ENCODE results near the gene TRPM2.
"Not testable (repeated sequence)": the region's sequence is repeated elsewhere in the genome, so short reads cannot be mapped to it uniquely, and the experiment has no call there.

The TRPM2 gene

GRCh38 chr21:44357064-44357837 is 3.8 kb downstream of the TRPM2 start:
- ATAC-seq (ENCODE audit: insufficient read depth, low read depth) = no peak
- no peak overlapping the region for H2AFZ ChIP-seq (ENCODE audit: low read depth, low read length)
- no peak overlapping the region for H3K9ac ChIP-seq (ENCODE audit: low read depth, low read length)
- no peaks in the 10 kb centered on the region for H3K27me3 ChIP-seq (ENCODE audit: insufficient read depth, low read length, poor library complexity)
- H3K9me3 ChIP-seq (ENCODE audit: insufficient read depth, low read length, severe bottlenecking) = no peaks in the 10 kb centered on the region
- DNase-seq = no peak
- no peaks in the 10 kb centered on the region for H3K36me3 ChIP-seq (ENCODE audit: insufficient read depth, low read length)
- no peak overlapping the region for H3K4me2 ChIP-seq (ENCODE audit: insufficient read depth, low read length)
- no peaks in the 10 kb centered on the region for H4K20me1 ChIP-seq (ENCODE audit: insufficient read depth, low read length)
- no peak overlapping the region for H3K4me3 ChIP-seq (ENCODE audit: low read depth in 1 of 2, low read length in 2 of 2)
- H3K27ac ChIP-seq (ENCODE audit: low read length) = no peak overlapping the region
- no peaks in the 10 kb centered on the region for H3K79me2 ChIP-seq (ENCODE audit: insufficient read depth, low read length)
- no peak for TF ChIP-seq EZH2 (IDR thresholded peaks at IDR 0.05; ENCODE audit: borderline replicate concordance, low read depth, low read length, severe bottlenecking)
- TF ChIP-seq, protein P1, sequence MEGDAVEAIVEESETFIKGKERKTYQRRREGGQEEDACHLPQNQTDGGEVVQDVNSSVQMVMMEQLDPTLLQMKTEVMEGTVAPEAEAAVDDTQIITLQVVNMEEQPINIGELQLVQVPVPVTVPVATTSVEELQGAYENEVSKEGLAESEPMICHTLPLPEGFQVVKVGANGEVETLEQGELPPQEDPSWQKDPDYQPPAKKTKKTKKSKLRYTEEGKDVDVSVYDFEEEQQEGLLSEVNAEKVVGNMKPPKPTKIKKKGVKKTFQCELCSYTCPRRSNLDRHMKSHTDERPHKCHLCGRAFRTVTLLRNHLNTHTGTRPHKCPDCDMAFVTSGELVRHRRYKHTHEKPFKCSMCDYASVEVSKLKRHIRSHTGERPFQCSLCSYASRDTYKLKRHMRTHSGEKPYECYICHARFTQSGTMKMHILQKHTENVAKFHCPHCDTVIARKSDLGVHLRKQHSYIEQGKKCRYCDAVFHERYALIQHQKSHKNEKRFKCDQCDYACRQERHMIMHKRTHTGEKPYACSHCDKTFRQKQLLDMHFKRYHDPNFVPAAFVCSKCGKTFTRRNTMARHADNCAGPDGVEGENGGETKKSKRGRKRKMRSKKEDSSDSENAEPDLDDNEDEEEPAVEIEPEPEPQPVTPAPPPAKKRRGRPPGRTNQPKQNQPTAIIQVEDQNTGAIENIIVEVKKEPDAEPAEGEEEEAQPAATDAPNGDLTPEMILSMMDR (IDR thresholded peaks at IDR 0.05; ENCODE audit: borderline replicate concordance, extremely low read depth, low read length, poor library complexity, severe bottlenecking) = no peak
- peaks cover 35% of the 10 kb centered on the region for H3K4me1 ChIP-seq (ENCODE audit: insufficient read depth, low read length)

DNA sequence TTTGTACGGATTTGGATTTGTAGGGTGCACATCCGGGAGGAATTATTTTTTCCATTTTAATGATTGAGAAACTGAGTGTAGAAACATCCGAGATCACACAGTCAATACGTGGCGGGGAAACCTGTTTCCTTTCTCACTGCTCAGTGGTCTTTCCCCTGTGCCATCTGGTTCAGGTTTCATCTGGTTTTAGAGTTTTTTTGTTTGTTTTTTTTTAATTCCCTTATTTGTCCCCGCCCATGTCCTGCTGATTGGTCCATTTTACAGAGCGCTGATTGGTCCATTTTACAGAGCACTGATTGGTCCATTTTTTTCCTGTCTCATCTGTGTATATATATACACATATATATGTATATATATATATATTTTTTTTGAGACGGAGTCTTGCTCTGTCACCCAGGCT is 6.0 kb downstream of the TRPM2 start:
- no peaks in the 10 kb centered on the region for H3K27me3 ChIP-seq (ENCODE audit: insufficient read depth, low read length, poor library complexity)
- peaks cover 14% of the 10 kb centered on the region for H3K4me1 ChIP-seq (ENCODE audit: insufficient read depth, low read length)

DNA sequence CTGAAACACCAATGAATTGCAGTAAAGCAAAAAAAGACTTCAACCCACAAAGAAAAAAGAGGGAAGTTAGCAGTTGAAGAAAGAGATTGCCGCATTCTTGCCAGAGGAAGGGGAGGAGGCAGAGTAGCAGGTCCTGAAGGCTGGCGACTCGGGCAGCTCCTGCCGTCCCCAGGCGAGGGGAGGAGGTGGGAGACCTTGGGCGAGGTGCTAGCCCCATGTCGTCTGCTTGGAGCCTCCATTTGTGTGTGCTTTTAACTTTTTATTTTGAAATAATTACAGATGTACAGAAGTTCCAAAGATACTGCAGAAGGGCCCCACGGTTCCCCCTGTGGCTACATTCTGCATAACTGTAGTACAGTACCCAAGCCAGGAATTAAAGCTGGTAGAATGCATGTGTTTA is 6.7 kb downstream of the TRPM2 start:
- ATAC-seq (ENCODE audit: insufficient read depth, low read depth) (peak; percentile 25; the same call in 1 of the 3 replicates), DNase-seq (no peak)
- H2AFZ ChIP-seq (ENCODE audit: low read depth, low read length) = no peak overlapping the region
- H3K27ac ChIP-seq (ENCODE audit: low read length) = no peak overlapping the region
- H3K4me1 ChIP-seq (ENCODE audit: insufficient read depth, low read length) = peaks cover 6% of the 10 kb centered on the region
- H4K20me1 ChIP-seq (ENCODE audit: insufficient read depth, low read length) = no peaks in the 10 kb centered on the region
- no peaks in the 10 kb centered on the region for H3K9me3 ChIP-seq (ENCODE audit: insufficient read depth, low read length, severe bottlenecking)
- H3K4me2 ChIP-seq (ENCODE audit: insufficient read depth, low read length) = no peak overlapping the region
- TF ChIP-seq, protein P1 (IDR thresholded peaks at IDR 0.05; ENCODE audit: borderline replicate concordance, extremely low read depth, low read length, poor library complexity, severe bottlenecking) = no peak
- no peak for TF ChIP-seq EZH2 (IDR thresholded peaks at IDR 0.05; ENCODE audit: borderline replicate concordance, low read depth, low read length, severe bottlenecking)
- no peaks in the 10 kb centered on the region for H3K27me3 ChIP-seq (ENCODE audit: insufficient read depth, low read length, poor library complexity)
- H3K4me3 ChIP-seq (ENCODE audit: low read depth in 1 of 2, low read length in 2 of 2) = no peak overlapping the region
- H3K36me3 ChIP-seq (ENCODE audit: insufficient read depth, low read length) = no peaks in the 10 kb centered on the region
- H3K9ac ChIP-seq (ENCODE audit: low read depth, low read length) = no peak overlapping the region
- no peaks in the 10 kb centered on the region for H3K79me2 ChIP-seq (ENCODE audit: insufficient read depth, low read length)

More for the DNA sequence above, 6.0 kb downstream of the TRPM2 start:
- no peaks in the 10 kb centered on the region for H4K20me1 ChIP-seq (ENCODE audit: insufficient read depth, low read length)
- H3K9ac ChIP-seq (ENCODE audit: low read depth, low read length) = no peak overlapping the region
- no peaks in the 10 kb centered on the region for H3K36me3 ChIP-seq (ENCODE audit: insufficient read depth, low read length)
- ATAC-seq (ENCODE audit: insufficient read depth, low read depth) = no peak
- no peaks in the 10 kb centered on the region for H3K9me3 ChIP-seq (ENCODE audit: insufficient read depth, low read length, severe bottlenecking)
- H2AFZ ChIP-seq (ENCODE audit: low read depth, low read length) = no peak overlapping the region
- no peak overlapping the region for H3K4me2 ChIP-seq (ENCODE audit: insufficient read depth, low read length)
- no peak for DNase-seq
- H3K4me3 ChIP-seq (ENCODE audit: low read depth in 1 of 2, low read length in 2 of 2) = no peak overlapping the region
- no peak for TF ChIP-seq EZH2 (IDR thresholded peaks at IDR 0.05; ENCODE audit: borderline replicate concordance, low read depth, low read length, severe bottlenecking)
- TF ChIP-seq, protein P1 (IDR thresholded peaks at IDR 0.05; ENCODE audit: borderline replicate concordance, extremely low read depth, low read length, poor library complexity, severe bottlenecking) = no peak
- no peaks in the 10 kb centered on the region for H3K79me2 ChIP-seq (ENCODE audit: insufficient read depth, low read length)
- H3K27ac ChIP-seq (ENCODE audit: low read length) = no peak overlapping the region

- H3K4me3 ChIP-seq (ENCODE audit: low read depth in 1 of 2, low read length in 2 of 2); H3K36me3 ChIP-seq (ENCODE audit: insufficient read depth, low read length): not testable (repeated sequence)
These were observed 8.5 kb downstream of the TRPM2 start for GRCh38 chr21:44361903-44362302.

More at GRCh38 chr21:44361903-44362302, 8.5 kb downstream of the TRPM2 start:
- H3K9ac ChIP-seq (ENCODE audit: low read depth, low read length); H3K4me1 ChIP-seq (ENCODE audit: insufficient read depth, low read length); H3K27ac ChIP-seq (ENCODE audit: low read length); H3K79me2 ChIP-seq (ENCODE audit: insufficient read depth, low read length); ATAC-seq (ENCODE audit: insufficient read depth, low read depth); H3K4me2 ChIP-seq (ENCODE audit: insufficient read depth, low read length); H3K27me3 ChIP-seq (ENCODE audit: insufficient read depth, low read length, poor library complexity); H4K20me1 ChIP-seq (ENCODE audit: insufficient read depth, low read length); H2AFZ ChIP-seq (ENCODE audit: low read depth, low read length); DNase-seq; H3K9me3 ChIP-seq (ENCODE audit: insufficient read depth, low read length, severe bottlenecking): not testable (repeated sequence)

Data from DND-41 (cell line).